ENCODE measurements around the gene RAP1GDS1.

- no peak for TF ChIP-seq CTCF (conservative IDR thresholded peaks at IDR 0.05 in 1 of 2, IDR thresholded peaks at IDR 0.05 in 1 of 2; ENCODE audit: extremely low read depth in 1 of 2, insufficient read depth in 1 of 2, low read depth in 1 of 2, low read length in 2 of 2)
- no peak for TF ChIP-seq EZH2 (IDR thresholded peaks at IDR 0.05; ENCODE audit: borderline replicate concordance, low read length)
These were observed 224.7 kb downstream of the RAP1GDS1 start for GRCh38 chr4:98485816-98486345.

Measured in mammary epithelial cell (primary cell).